ENCODE measurements around the gene ROS1.

ROS1 gene

GRCh38 chr6:117440706-117441525, 15.2 kb upstream of the ROS1 start:
- DNase-seq (ENCODE audit: low spot score): no peak

- no peak for DNase-seq (ENCODE audit: low spot score)
These were observed 6.5 kb upstream of the ROS1 start for GRCh38 chr6:117432273-117432672.

- no peak for DNase-seq (ENCODE audit: low spot score)
These were observed 2.0 kb downstream of the ROS1 start for GRCh38 chr6:117423754-117424153.

GRCh38 chr6:117418320-117418719, 7.4 kb downstream of the ROS1 start:
- DNase-seq (ENCODE audit: low spot score): no peak

- no peak for DNase-seq (ENCODE audit: low spot score)
These were observed 7.9 kb downstream of the ROS1 start for GRCh38 chr6:117417851-117418250.

- DNase-seq (ENCODE audit: low spot score): no peak
These were observed 11.0 kb downstream of the ROS1 start for GRCh38 chr6:117414770-117415169.

- no peak for DNase-seq (ENCODE audit: low spot score)
These were observed 14.3 kb downstream of the ROS1 start for GRCh38 chr6:117411474-117411873.

GRCh38 chr6:117409863-117410262, 15.9 kb downstream of the ROS1 start:
- DNase-seq (ENCODE audit: low spot score): no peak

GRCh38 chr6:117409420-117409819, 16.3 kb downstream of the ROS1 start:
- DNase-seq (ENCODE audit: low spot score): no peak

GRCh38 chr6:117404548-117404947, 21.2 kb downstream of the ROS1 start:
- no peak for DNase-seq (ENCODE audit: low spot score)

GRCh38 chr6:117401799-117402198, 23.9 kb downstream of the ROS1 start:
- no peak for DNase-seq (ENCODE audit: low spot score)

GRCh38 chr6:117399924-117400323, 25.8 kb downstream of the ROS1 start:
- no peak for DNase-seq (ENCODE audit: low spot score)

GRCh38 chr6:117399126-117399525, 26.6 kb downstream of the ROS1 start:
- DNase-seq (ENCODE audit: low spot score): no peak

GRCh38 chr6:117397536-117398227, 28.1 kb downstream of the ROS1 start:
- DNase-seq (ENCODE audit: low spot score): no peak

- DNase-seq (ENCODE audit: low spot score): no peak
These were observed 29.5 kb downstream of the ROS1 start for GRCh38 chr6:117396228-117396627.

- DNase-seq (ENCODE audit: low spot score): no peak
These were observed 30.6 kb downstream of the ROS1 start for GRCh38 chr6:117395164-117395563.

- no peak for DNase-seq (ENCODE audit: low spot score)
These were observed 32.7 kb downstream of the ROS1 start for GRCh38 chr6:117393045-117393444.

- DNase-seq (ENCODE audit: low spot score): no peak
These were observed 33.7 kb downstream of the ROS1 start for GRCh38 chr6:117391874-117392583.

GRCh38 chr6:117389227-117390057, 36.3 kb downstream of the ROS1 start:
- no peak for DNase-seq (ENCODE audit: low spot score)

- no peak for DNase-seq (ENCODE audit: low spot score)
These were observed 38.2 kb downstream of the ROS1 start for GRCh38 chr6:117387454-117387974.

GRCh38 chr6:117384659-117385058, 41.1 kb downstream of the ROS1 start:
- no peak for DNase-seq (ENCODE audit: low spot score)

- DNase-seq (ENCODE audit: low spot score): no peak
These were observed 44.0 kb downstream of the ROS1 start for GRCh38 chr6:117381749-117382148.

All from hematopoietic multipotent progenitor cell treated with erythropoietin and hydrocortisone succinate and interleukin-3 and kit ligand, for 17 days (in vitro differentiated cells).